Measurements from ENCODE around the gene NACC2.
"Not testable (repeated sequence)": the region's sequence is repeated elsewhere in the genome, so short reads cannot be mapped to it uniquely, and the experiment has no call there.

Gene NACC2

DNA sequence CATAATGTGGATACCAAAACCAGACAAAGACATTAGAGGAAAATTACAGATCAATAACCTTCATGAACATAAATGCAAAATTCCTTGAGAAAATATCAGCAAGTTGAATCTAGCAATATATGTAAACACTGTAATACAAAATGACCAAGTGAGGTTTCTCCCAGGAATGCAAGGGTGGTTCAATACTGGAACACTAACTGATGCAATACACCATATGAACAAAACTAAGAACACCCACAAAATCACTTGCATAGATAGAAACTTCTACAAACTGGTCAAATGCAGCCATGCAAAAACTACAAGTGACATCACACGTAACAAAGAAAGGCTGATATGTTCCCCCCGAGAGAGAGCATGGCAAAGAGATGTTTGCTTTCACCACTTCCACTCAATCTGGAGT, 55.6 kb downstream of the NACC2 start:
- no peak overlapping the region for H3K4me3 Mint-ChIP-seq
- CTCF ChIA-PET, result no interaction called here
- no peaks in the 10 kb centered on the region for H3K4me1 Mint-ChIP-seq
- peaks cover 6% of the 10 kb centered on the region for H3K36me3 Mint-ChIP-seq
- H3K27me3 Mint-ChIP-seq, result peaks cover 4% of the 10 kb centered on the region
- H3K9me3 Mint-ChIP-seq, result peaks cover 22% of the 10 kb centered on the region
- DNase-seq, result no peak
- no peak overlapping the region for H3K27ac Mint-ChIP-seq

- Mint-ChIP-seq H3K4me1 (no peaks in the 10 kb centered on the region), H3K9me3 (peaks cover 22% of the 10 kb centered on the region), H3K4me3 (no peak overlapping the region), H3K27me3 (peaks cover 4% of the 10 kb centered on the region), H3K36me3 (peaks cover 6% of the 10 kb centered on the region), H3K27ac (no peak overlapping the region)
- CTCF ChIA-PET, result no interaction called here
- DNase-seq, result no peak
These were observed 58.2 kb downstream of the NACC2 start for GRCh38 chr9:136036848-136037247.

GRCh38 chr9:136036050-136036449, 59.0 kb downstream of the NACC2 start:
- CTCF ChIA-PET, result no interaction called here
- H3K36me3 Mint-ChIP-seq, result peaks cover 6% of the 10 kb centered on the region

GRCh38 chr9:136031741-136032730, 63.1 kb downstream of the NACC2 start:
- DNase-seq, result no peak

More at GRCh38 chr9:136036050-136036449, 59.0 kb downstream of the NACC2 start:
- no peak overlapping the region for H3K4me3 Mint-ChIP-seq
- H3K4me1 Mint-ChIP-seq, result no peaks in the 10 kb centered on the region
- no peak overlapping the region for H3K27ac Mint-ChIP-seq
- peaks cover 4% of the 10 kb centered on the region for H3K27me3 Mint-ChIP-seq
- DNase-seq, result no peak
- peaks cover 22% of the 10 kb centered on the region for H3K9me3 Mint-ChIP-seq

DNA sequence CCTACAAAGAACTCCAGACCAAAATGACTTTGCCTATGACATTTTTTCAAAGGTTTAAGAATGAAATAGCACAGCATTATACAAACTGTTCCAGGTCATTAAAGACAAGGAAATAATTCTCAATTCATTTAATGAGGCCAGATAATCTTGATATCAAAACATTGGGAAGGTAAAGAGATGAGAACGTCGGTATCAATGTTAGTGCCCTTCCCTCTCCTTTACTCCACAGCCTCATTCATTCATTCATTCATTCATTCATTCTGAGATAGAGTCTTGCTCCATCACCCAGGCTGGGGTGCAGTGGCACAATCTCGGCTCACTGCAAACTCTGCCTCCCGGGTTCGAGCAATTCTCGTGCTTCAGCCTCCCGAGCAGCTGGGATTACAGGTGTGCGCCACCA, 64.0 kb downstream of the NACC2 start:
- H3K4me3 Mint-ChIP-seq, result no peak overlapping the region
- peaks cover 3% of the 10 kb centered on the region for H3K9me3 Mint-ChIP-seq
- H3K27me3 Mint-ChIP-seq, result no peaks in the 10 kb centered on the region
- no peak overlapping the region for H3K27ac Mint-ChIP-seq
- no peak for DNase-seq
- H3K4me1 Mint-ChIP-seq, result no peaks in the 10 kb centered on the region
- CTCF ChIA-PET, result no interaction called here
- peaks cover 3% of the 10 kb centered on the region for H3K36me3 Mint-ChIP-seq

More at GRCh38 chr9:136031741-136032730, 63.1 kb downstream of the NACC2 start:
- CTCF ChIA-PET, result interaction anchor here (0.7 to 1.0 kb wide), 2 partner anchors 64 to 1911 kb away, joined by 3 read pairs; no protein-coding TSS in a partner anchor
- Mint-ChIP-seq H3K4me1 (no peaks in the 10 kb centered on the region), H3K27ac (no peak overlapping the region), H3K27me3 (no peaks in the 10 kb centered on the region), H3K4me3 (no peak overlapping the region), H3K9me3 (peaks cover 9% of the 10 kb centered on the region), H3K36me3 (peaks cover 3% of the 10 kb centered on the region)

GRCh38 chr9:136029556-136029955, 65.5 kb downstream of the NACC2 start:
- Mint-ChIP-seq H3K9me3 (peaks cover 3% of the 10 kb centered on the region), H3K4me1 (no peaks in the 10 kb centered on the region), H3K36me3 (peaks cover 3% of the 10 kb centered on the region), H3K4me3 (no peak overlapping the region), H3K27me3 (no peaks in the 10 kb centered on the region), H3K27ac (no peak overlapping the region)
- DNase-seq, result no peak
- CTCF ChIA-PET, result no interaction called here

DNA sequence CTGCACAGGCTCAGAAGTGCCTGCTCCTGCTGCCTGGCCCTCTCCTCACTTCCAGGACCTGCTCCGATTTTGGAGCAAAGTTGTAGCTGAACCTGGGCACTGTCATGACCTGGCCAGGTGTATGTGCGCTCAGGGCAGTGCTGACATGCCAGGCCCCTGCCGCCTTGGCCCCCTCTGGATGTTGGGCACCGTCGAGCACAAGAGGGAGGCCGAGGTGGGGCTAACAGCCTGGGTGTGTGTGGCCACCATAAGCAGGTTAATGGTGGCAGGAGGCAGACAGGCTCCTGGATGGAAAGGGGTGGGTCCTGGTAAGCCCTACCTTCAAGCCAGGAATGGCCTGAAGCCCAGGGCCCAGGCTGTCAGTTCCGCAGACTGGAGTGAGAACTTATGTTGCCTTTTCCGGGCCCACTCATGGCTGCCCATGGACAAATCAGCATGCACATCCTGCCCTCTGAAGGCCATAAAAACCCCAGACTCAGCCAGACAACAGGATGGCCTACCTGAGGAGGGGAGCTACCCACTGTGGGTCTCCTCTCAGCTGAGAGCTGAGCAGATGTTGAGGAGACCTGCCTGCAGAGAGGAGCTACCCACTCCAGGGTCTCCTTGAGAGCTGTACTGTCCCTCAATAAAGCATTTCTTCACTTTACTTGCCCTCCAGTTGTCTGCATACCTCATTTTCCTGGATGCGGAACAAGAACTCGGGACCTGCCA, 66.2 kb downstream of the NACC2 start:
- no peak overlapping the region for H3K4me3 Mint-ChIP-seq
- H3K27me3 Mint-ChIP-seq, result no peaks in the 10 kb centered on the region
- no peak overlapping the region for H3K27ac Mint-ChIP-seq
- CTCF ChIA-PET, result no interaction called here
- no peak for DNase-seq
- peaks cover 3% of the 10 kb centered on the region for H3K9me3 Mint-ChIP-seq
- H3K4me1 Mint-ChIP-seq, result no peaks in the 10 kb centered on the region
- peaks cover 3% of the 10 kb centered on the region for H3K36me3 Mint-ChIP-seq

DNA sequence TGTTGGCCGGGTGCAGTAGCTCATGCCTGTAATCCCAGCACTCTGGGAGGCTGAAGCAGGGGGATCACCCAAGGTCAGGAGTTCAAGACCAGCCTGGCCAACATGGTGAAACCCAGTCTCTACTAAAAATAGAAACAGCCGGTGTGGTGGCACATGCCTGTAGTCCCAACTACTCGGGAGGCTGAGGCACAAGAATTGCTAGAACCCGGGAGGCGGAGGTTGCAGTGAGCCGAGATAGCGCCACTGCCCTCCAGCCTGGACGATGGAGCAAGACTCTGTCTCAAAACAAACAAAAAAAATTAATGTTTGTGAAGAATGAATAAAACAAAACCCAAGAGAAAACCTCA, 68.2 kb downstream of the NACC2 start:
- CTCF ChIA-PET, H3K4me1 Mint-ChIP-seq, H3K36me3 Mint-ChIP-seq, H3K4me3 Mint-ChIP-seq, H3K27me3 Mint-ChIP-seq, H3K27ac Mint-ChIP-seq, H3K9me3 Mint-ChIP-seq: not testable (repeated sequence)
- DNase-seq, result peak; percentile 9

DNA sequence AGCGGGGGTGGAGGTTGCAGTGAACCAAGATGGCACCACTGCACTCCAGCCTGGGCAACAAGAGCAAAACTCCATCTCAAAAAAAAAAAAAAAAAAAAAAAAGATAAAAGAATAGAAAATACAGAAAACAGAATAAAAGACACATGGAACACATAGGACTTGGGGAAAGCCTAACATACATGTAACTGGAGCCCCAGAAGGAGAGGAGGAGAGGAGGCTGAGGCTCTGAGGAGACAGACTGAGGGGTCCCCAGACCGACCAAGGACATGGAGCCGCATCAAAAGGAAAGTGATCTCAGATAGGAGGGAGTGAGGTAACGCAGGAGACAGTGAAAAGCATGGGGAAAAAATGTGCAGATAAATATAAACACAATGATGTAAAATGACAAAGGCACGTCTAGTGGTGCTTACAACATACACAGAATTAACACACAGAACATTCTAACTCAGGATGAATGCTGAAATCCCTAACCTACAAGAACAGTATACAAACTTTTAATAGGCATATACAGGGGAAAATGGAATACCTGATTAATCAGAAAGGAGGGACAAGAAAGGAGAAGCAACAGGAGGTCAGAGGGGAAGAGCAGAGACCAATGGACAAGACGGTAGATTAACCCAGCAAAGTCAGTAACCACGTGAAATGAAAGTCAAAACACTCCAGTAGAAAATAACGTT, 68.7 kb downstream of the NACC2 start:
- Mint-ChIP-seq H3K4me1 (no peaks in the 10 kb centered on the region), H3K27ac (no peak overlapping the region), H3K9me3 (peaks cover 3% of the 10 kb centered on the region), H3K27me3 (no peaks in the 10 kb centered on the region), H3K36me3 (peaks cover 3% of the 10 kb centered on the region), H3K4me3 (no peak overlapping the region)
- no peak for DNase-seq
- CTCF ChIA-PET, result no interaction called here

GRCh38 chr9:136025481-136025880, 69.6 kb downstream of the NACC2 start:
- Mint-ChIP-seq H3K9me3 (no peaks in the 10 kb centered on the region), H3K4me3 (no peak overlapping the region), H3K27me3 (no peaks in the 10 kb centered on the region), H3K27ac (no peak overlapping the region), H3K36me3 (no peaks in the 10 kb centered on the region), H3K4me1 (no peaks in the 10 kb centered on the region)
- no peak for DNase-seq
- CTCF ChIA-PET, result no interaction called here

GRCh38 chr9:136024696-136025316, 70.3 kb downstream of the NACC2 start:
- no peaks in the 10 kb centered on the region for H3K9me3 Mint-ChIP-seq

DNA sequence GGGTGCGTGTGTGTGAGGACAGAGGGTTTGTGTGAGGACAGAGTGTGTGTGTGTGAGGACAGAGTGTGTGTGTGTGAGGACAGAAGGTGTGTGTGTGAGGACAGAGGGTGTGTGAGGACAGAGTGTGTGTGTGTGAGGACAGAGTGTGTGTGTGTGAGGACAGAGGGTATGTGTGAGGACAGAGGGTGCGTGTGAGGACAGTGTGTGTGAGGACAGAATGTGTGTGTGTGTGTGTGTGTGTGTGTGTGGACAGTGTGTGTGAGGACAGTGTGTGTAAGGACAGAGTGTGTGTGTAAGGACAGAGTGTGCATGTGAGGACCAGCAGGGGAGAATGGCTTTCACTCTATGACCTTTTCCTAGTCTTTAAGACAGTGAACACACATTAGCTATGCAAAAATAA, 70.8 kb downstream of the NACC2 start:
- Mint-ChIP-seq H3K27ac (no peak overlapping the region), H3K36me3 (no peaks in the 10 kb centered on the region)

More at GRCh38 chr9:136024696-136025316, 70.3 kb downstream of the NACC2 start:
- CTCF ChIA-PET, result no interaction called here
- Mint-ChIP-seq H3K4me3 (no peak overlapping the region), H3K4me1 (no peaks in the 10 kb centered on the region), H3K27me3 (no peaks in the 10 kb centered on the region), H3K27ac (no peak overlapping the region), H3K36me3 (no peaks in the 10 kb centered on the region)
- DNase-seq, result no peak

GRCh38 chr9:136023410-136024225, 71.5 kb downstream of the NACC2 start:
- H3K4me1 Mint-ChIP-seq, result no peaks in the 10 kb centered on the region
- H3K9me3 Mint-ChIP-seq, result no peaks in the 10 kb centered on the region
- CTCF ChIA-PET, result no interaction called here
- no peak overlapping the region for H3K27ac Mint-ChIP-seq
- no peaks in the 10 kb centered on the region for H3K27me3 Mint-ChIP-seq
- DNase-seq, result no peak
- H3K36me3 Mint-ChIP-seq, result no peaks in the 10 kb centered on the region
- H3K4me3 Mint-ChIP-seq, result no peak overlapping the region

More for the DNA sequence above, 70.8 kb downstream of the NACC2 start:
- DNase-seq, result no peak
- Mint-ChIP-seq H3K4me3 (no peak overlapping the region), H3K9me3 (no peaks in the 10 kb centered on the region), H3K27me3 (no peaks in the 10 kb centered on the region), H3K4me1 (no peaks in the 10 kb centered on the region)
- CTCF ChIA-PET, result no interaction called here
